Glomerular endothelial cell (primary cell): Measurements from ENCODE around the gene PPP5C. TPM values are rescaled to one million over a fixed set of nuclear protein-coding genes. Genes with fewer than 3 reads are reported as not detected.
"Not testable (repeated sequence)": the region's sequence is repeated elsewhere in the genome, so short reads cannot be mapped to it uniquely, and the experiment has no call there.

Source experiments
- DNase-seq: peaks from one replicate; pipeline ENCODE4 v3.0.0-alpha.2; 2011; ENCODE audit warnings: low read depth, low spot score; ENCODE audit errors: extremely low read depth
- total RNA-seq: library from RNA; depleted of rRNA; stranded (reverse); fragments of >200 nt; gene quantifications from 2 replicates; pipeline ENCODE4 v1.2.3, GENCODE V29; 2015

Gene PPP5C
- total RNA-seq, 1 donor from 2014 or later = 118 TPM

- no peak for DNase-seq
Measured at GRCh38 chr19:46383846-46384245, 37.0 kb downstream of the PPP5C start.

DNA sequence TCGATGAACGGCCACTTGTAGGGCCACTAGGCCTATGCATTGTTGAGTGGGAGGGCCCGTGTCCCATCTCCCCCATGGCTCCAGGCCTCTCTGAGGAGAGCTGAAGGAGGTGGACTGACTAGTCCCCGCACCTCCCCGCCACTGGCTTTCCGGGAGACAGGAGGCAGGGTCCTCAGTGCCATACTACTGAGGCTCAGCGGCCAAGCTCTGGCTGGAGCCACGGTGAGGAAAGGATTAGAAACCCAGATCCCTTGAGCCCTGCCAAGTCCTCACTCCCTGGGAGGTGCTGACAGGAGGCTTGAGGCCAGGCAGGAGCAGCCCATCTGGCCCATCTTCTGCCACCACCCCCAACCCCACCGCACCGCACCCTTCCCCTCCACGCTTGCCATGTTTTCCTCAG lies 37.5 kb downstream of the PPP5C start:
- DNase-seq = no peak

- no peak for DNase-seq
Measured at GRCh38 chr19:46385636-46386035, 38.7 kb downstream of the PPP5C start.

- no peak for DNase-seq
Measured at GRCh38 chr19:46386151-46386550, 39.3 kb downstream of the PPP5C start.

- no peak for DNase-seq
Measured at GRCh38 chr19:46386996-46387712, 40.3 kb downstream of the PPP5C start.

- DNase-seq = no peak
Measured at GRCh38 chr19:46387713-46388130, 40.8 kb downstream of the PPP5C start.

GRCh38 chr19:46388311-46389095 lies 41.6 kb downstream of the PPP5C start:
- DNase-seq = no peak

GRCh38 chr19:46390121-46390858 lies 43.4 kb downstream of the PPP5C start:
- DNase-seq = no peak

GRCh38 chr19:46390866-46391265 lies 44.0 kb downstream of the PPP5C start:
- no peak for DNase-seq

DNA sequence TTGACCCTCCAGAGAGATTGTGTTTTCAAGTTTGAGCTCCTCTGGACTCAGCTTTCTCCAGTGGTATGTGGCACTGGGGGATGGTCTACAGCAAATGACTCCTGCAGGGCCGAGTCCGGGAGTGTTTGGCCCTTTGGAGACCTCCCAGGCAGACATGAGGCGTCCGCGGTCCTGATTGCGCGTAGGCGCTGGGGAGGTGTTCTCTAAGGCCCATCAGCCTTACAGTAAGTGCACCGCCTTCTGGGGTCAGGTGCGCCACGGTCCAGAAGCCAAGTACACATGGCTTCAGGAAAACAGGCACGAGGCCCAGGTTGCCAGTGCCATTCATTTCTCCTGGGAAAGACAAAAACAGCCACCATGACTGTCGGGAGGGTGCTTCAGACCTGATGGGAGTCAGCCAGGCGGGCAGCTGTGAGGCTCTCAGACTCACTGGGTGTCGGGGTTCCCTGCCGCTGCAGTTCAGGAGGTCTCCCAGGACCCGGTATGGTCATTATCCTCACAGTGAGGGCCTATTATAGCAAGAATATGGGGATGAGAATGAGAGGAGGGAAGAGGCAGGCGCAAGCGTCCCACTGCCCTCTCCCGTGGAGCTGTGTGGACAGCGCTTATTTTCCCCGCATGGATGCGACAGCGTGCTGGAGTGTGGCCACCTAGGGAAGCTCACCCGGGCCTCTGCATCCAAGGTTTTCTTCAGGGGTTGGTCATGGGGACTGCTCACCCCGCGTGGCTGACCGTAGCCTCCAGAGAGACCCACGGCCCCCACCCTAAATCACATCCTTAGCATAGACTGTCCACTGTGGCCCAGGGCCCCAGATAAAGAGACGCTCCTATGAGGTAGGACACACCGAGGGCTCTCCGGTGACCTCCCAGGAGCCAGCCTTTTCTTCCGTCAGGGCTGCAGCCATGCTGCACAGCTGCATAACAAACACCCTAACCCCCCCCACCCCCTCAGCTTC lies 44.7 kb downstream of the PPP5C start:
- no peak for DNase-seq

DNA sequence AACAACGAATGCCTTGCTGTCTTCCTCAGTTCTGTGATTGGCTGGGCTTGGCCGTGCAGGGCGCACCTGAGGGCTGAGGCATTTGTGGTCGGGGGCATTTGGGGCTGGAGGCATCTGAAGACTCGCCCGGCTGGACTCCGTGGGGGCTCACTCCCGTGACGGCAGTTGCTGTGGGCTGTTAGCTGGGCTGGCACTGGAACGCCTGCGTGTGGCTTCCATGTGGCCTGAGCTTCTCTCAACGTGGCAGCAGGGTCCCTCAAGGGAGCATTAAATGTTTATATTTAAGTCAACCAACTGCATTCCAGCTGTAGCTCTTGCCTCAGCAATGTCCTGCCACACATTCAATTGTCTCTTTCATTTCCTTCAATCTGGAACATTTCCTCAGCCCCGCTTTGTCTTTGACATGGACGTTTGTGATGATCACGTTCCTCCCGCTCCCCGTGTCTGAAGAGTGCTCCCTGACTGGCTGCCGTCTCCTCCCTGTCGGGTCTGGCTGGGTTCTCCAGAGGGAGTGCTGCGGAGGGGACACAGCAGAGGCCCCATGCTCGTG lies 45.4 kb downstream of the PPP5C start:
- no peak for DNase-seq

DNA sequence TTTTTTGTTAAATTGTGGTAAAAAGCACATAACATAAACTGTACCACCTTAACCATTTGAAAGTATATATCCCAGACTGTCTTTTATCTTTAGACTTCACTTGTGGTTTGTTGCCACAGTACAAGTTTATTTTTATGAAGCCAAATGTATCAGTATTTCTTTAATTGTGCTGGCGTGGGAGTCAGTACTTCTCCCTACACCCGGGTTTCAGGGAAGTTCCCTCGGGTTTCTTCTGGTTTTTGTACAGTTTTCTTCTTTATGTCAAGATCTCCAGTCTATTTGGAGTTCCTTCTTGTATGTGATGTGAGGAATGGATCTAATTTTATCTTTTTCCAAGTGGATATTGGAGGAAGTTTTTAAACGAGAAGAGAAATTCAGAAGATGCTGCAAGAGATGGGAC lies 46.0 kb downstream of the PPP5C start:
- no peak for DNase-seq

- no peak for DNase-seq
Measured at GRCh38 chr19:46393456-46394401, 46.8 kb downstream of the PPP5C start.

GRCh38 chr19:46394402-46394797 lies 47.5 kb downstream of the PPP5C start:
- DNase-seq = no peak

GRCh38 chr19:46397801-46398479 lies 51.1 kb downstream of the PPP5C start:
- not testable (repeated sequence) for DNase-seq

GRCh38 chr19:46402725-46403124 lies 55.8 kb downstream of the PPP5C start:
- no peak for DNase-seq

- no peak for DNase-seq
Measured at GRCh38 chr19:46404055-46404752, 57.3 kb downstream of the PPP5C start.
